H1 (cell line): ENCODE results near the gene ZNF211. TPM values are rescaled to one million over a fixed set of nuclear protein-coding genes. Genes with fewer than 3 reads are reported as not detected.
A peak's percentile ranks its signal among the peaks of the same experiment; 100 is the strongest.

Experiments used
- CTCF ChIA-PET: fragments of 300-600 bp; sonication (Branson Sonifier 250); formaldehyde crosslinking; loops from one replicate; lab custom pipeline; 2021; ENCODE audit not compliant: partially characterized antibody; lab: Charles Lee
- POLR2A ChIA-PET: fragments of 300-600 bp; sonication (Branson Sonifier 250); formaldehyde crosslinking; loops from one replicate; lab custom pipeline; 2021; ENCODE audit warnings: inconsistent platforms; ENCODE audit not compliant: partially characterized antibody; lab: Charles Lee
- DNase-seq, 2 experiments: peaks; one replicate each; pipeline versions ENCODE4 v3.0.0 to v3.0.0-alpha.2; 2010 to 2022; ENCODE audit warnings: low spot score in 2 of 2, low read depth in 1 of 2, mixed read lengths in 1 of 2
- FAIRE-seq: peaks from 2 replicates; lab custom pipeline; 2011; peaks lifted over from hg19 to GRCh38; lab: Jason Lieb, UNC
- H2AFZ ChIP-seq: 2 replicates; pipeline ENCODE4 v1.8.1; 2012; ENCODE audit warnings: low read length, inconsistent platforms
- H2AK5ac ChIP-seq: 2 replicates; pipeline ENCODE4 v1.6.1; 2013; ENCODE audit warnings: low read depth, low read length
- H2BK120ac ChIP-seq: replicated peaks from 2 replicates; pipeline ENCODE3; 2013; ENCODE audit warnings: low read depth, low read length, inconsistent platforms
- H2BK12ac ChIP-seq: 2 replicates; pipeline ENCODE4 v1.6.1; 2013; ENCODE audit warnings: low read depth, low read length
- H2BK15ac ChIP-seq: 2 replicates; pipeline ENCODE4 v1.6.1; 2013; ENCODE audit warnings: low read length
- H2BK20ac ChIP-seq: 2 replicates; pipeline ENCODE4 v1.6.1; 2013; ENCODE audit warnings: low read length
- H2BK5ac ChIP-seq: 2 replicates; pipeline ENCODE4 v1.6.1; 2013; ENCODE audit warnings: low read depth, low read length
- H3K14ac ChIP-seq: 2 replicates; pipeline ENCODE4 v1.6.1; 2013; ENCODE audit warnings: inconsistent platforms; ENCODE audit not compliant: insufficient read length
- H3K18ac ChIP-seq: 2 replicates; pipeline ENCODE4 v1.6.1; 2013; ENCODE audit warnings: low read length; ENCODE audit errors: extremely low read depth
- H3K23ac ChIP-seq: 2 replicates; pipeline ENCODE4 v1.6.1; 2013; ENCODE audit warnings: inconsistent platforms; ENCODE audit not compliant: insufficient read length
- H3K23me2 ChIP-seq: 2 replicates; pipeline ENCODE4 v1.6.1; 2013; ENCODE audit warnings: low read depth, low read length
- H3K27ac ChIP-seq: 2 replicates; pipeline ENCODE4 v1.6.1; 2011; ENCODE audit warnings: low read depth, low read length, inconsistent platforms
- H3K27me3 ChIP-seq, 4 experiments: replicated peaks in 1 of 4; 1 replicate in 1 of 4; 2 replicates in 3 of 4; pipeline versions ENCODE4 v1.6.1 to v1.8.1; 2011 to 2013; ENCODE audit warnings: low read length in 3 of 4, mild to moderate bottlenecking in 3 of 4, inconsistent platforms in 2 of 4, mixed read lengths in 2 of 4, moderate library complexity in 1 of 4; ENCODE audit not compliant: control insufficient read depth in 3 of 4, insufficient read depth in 3 of 4; ENCODE audit errors: extremely low read depth in 1 of 4
- H3K36me3 ChIP-seq, 4 experiments: 2 replicates each; pipeline versions ENCODE4 v1.6.1 to v1.8.1; 2011 to 2013; ENCODE audit warnings: mild to moderate bottlenecking in 4 of 4, low read length in 3 of 4, moderate library complexity in 2 of 4, control low read depth in 1 of 4, inconsistent platforms in 1 of 4; ENCODE audit not compliant: insufficient read depth in 4 of 4, control insufficient read depth in 2 of 4
- H3K4ac ChIP-seq: replicated peaks from 2 replicates; pipeline ENCODE3; 2013; ENCODE audit warnings: low read length, low read depth, mixed read lengths, inconsistent platforms; ENCODE audit not compliant: insufficient read length
- H3K4me1 ChIP-seq, 4 experiments: replicated peaks in 1 of 4; 1 replicate in 1 of 4; 2 replicates in 3 of 4; pipeline versions ENCODE4 v1.6.1 to v1.8.1; 2011 to 2013; ENCODE audit warnings: low read length in 3 of 4, inconsistent platforms in 2 of 4, mixed read lengths in 1 of 4; ENCODE audit not compliant: insufficient read depth in 4 of 4, control insufficient read depth in 3 of 4
- H3K4me2 ChIP-seq, 2 experiments: 2 replicates each; pipeline versions ENCODE4 v1.6.1 to v1.8.1; 2011 to 2013; ENCODE audit warnings: low read depth in 2 of 2, low read length in 2 of 2, control low read depth in 1 of 2, inconsistent platforms in 1 of 2, mild to moderate bottlenecking in 1 of 2; ENCODE audit not compliant: insufficient read depth in 1 of 2
- H3K4me3 ChIP-seq, 4 experiments: fragments of 200-600, 300-600 bp in 1 of 4; sonication (generic), shearing (Covaris generic), sonication (Bioruptor Twin) in 1 of 4; 2 replicates each; pipeline versions ENCODE4 v1.5.1 to v1.8.1; 2011 to 2016; ENCODE audit warnings: low read length in 4 of 4, low read depth in 3 of 4, control low read depth in 2 of 4, inconsistent platforms in 2 of 4, mild to moderate bottlenecking in 2 of 4, mixed read lengths in 1 of 4, moderate library complexity in 1 of 4; ENCODE audit not compliant: insufficient read depth in 2 of 4; ENCODE audit errors: extremely low read depth in 1 of 4
- H3K56ac ChIP-seq: replicated peaks from 2 replicates; pipeline ENCODE3; 2013; ENCODE audit warnings: low read depth, mild to moderate bottlenecking, mixed read lengths, low read length, inconsistent platforms; ENCODE audit not compliant: insufficient read length
- H3K79me1 ChIP-seq: 2 replicates; pipeline ENCODE4 v1.6.1; 2013; ENCODE audit warnings: low read depth, low read length, control low read depth
- H3K79me2 ChIP-seq, 2 experiments: 2 replicates each; pipeline versions ENCODE4 v1.6.1 to v1.8.1; 2012 to 2013; ENCODE audit warnings: low read length in 2 of 2, mild to moderate bottlenecking in 2 of 2, inconsistent platforms in 1 of 2; ENCODE audit not compliant: insufficient read depth in 2 of 2, control insufficient read depth in 1 of 2
- H3K9ac ChIP-seq, 4 experiments: replicated peaks in 1 of 4; 1 replicate in 1 of 4; 2 replicates in 3 of 4; pipeline versions ENCODE4 v1.6.1 to v1.8.1; 2011 to 2013; ENCODE audit warnings: low read depth in 3 of 4, low read length in 3 of 4, control low read depth in 2 of 4, mild to moderate bottlenecking in 2 of 4, moderate library complexity in 2 of 4, inconsistent platforms in 1 of 4; ENCODE audit errors: extremely low read depth in 1 of 4
- H3K9me3 ChIP-seq, 2 experiments: 2 replicates each; pipeline versions ENCODE4 v1.6.1 to v1.8.1; 2012 to 2013; ENCODE audit warnings: mild to moderate bottlenecking in 2 of 2, moderate library complexity in 2 of 2, control low read depth in 1 of 2, inconsistent platforms in 1 of 2, low read depth in 1 of 2, low read length in 1 of 2, mixed read lengths in 1 of 2; ENCODE audit not compliant: insufficient read depth in 2 of 2
- H4K20me1 ChIP-seq, 2 experiments: replicated peaks in 1 of 2; 2 replicates each; pipeline versions ENCODE3 to v1.8.1; 2011 to 2013; ENCODE audit warnings: inconsistent platforms in 2 of 2, low read length in 2 of 2, mild to moderate bottlenecking in 1 of 2; ENCODE audit not compliant: insufficient read depth in 2 of 2, control insufficient read depth in 1 of 2
- H4K5ac ChIP-seq: 2 replicates; pipeline ENCODE4 v1.6.1; 2013; ENCODE audit warnings: low read length, low read depth, mixed read lengths, inconsistent platforms; ENCODE audit not compliant: insufficient read length
- H4K8ac ChIP-seq: 2 replicates; pipeline ENCODE4 v1.8.0; 2013; ENCODE audit warnings: mild to moderate bottlenecking, moderate library complexity, low read length, inconsistent platforms; ENCODE audit not compliant: insufficient read depth; ENCODE audit errors: extremely low read depth
- H4K91ac ChIP-seq: replicated peaks from 2 replicates; pipeline ENCODE3; 2013; ENCODE audit warnings: low read length, mixed read lengths, inconsistent platforms; ENCODE audit not compliant: insufficient read length
- KDM4A ChIP-seq: IDR thresholded peaks from one replicate; pipeline ENCODE4 v1.7.1; 2012; ENCODE audit warnings: low read depth, mild to moderate bottlenecking, moderate library complexity, low read length, inconsistent platforms; ENCODE audit not compliant: severe bottlenecking
- PHF8 ChIP-seq: fragments of 200-600 bp; sonication (generic); conservative IDR thresholded peaks from 2 replicates; pipeline ENCODE4 v1.7.1; 2012; ENCODE audit warnings: low read depth, mild to moderate bottlenecking, inconsistent platforms, low read length, moderate library complexity
- TAF7 ChIP-seq: optimal IDR thresholded peaks from 2 replicates; pipeline ENCODE3; 2011; ENCODE audit warnings: low read depth, mild to moderate bottlenecking, inconsistent platforms, low read length, moderate library complexity, borderline replicate concordance
- WGBS, 2 experiments: shearing (Covaris generic) in 1 of 2; methylation state at CpG; one replicate each; pipeline versions ENCODE4 v1.1.6 to v1.1.7; 2013 to 2015; ENCODE audit warnings: low lambda C conversion rate in 2 of 2, mixed read lengths in 2 of 2, inconsistent platforms in 1 of 2, low coverage in 1 of 2, missing lambda C conversion rate in 1 of 2; ENCODE audit not compliant: insufficient replicate concordance in 2 of 2, insufficient coverage in 1 of 2, insufficient read length in 1 of 2; ENCODE audit errors: extremely low coverage in 1 of 2, missing lambda C conversion rate in 1 of 2; 5-methylcytosine and 5-hydroxymethylcytosine counted together
- long read RNA-seq, 2 experiments: library from RNA in 1 of 2; library from capped mRNA in 1 of 2; stranded (forward); transcript quantifications; one replicate each; pipeline ENCODE4 v2.0.0, GENCODE V29; 2021; ENCODE audit warnings: inconsistent platforms in 1 of 2
- polyA minus RNA-seq, 3 experiments: library from RNA; depleted of rRNA, polyadenylated mRNA; stranded (reverse); fragments of >200 nt; gene quantifications; 1 replicate in 2 of 3; 2 replicates in 1 of 3; pipeline ENCODE4 v1.2.3, GENCODE V29; 2011
- polyA plus RNA-seq, 7 experiments: library from polyadenylated mRNA; depleted of rRNA in 3 of 7; stranded (reverse) in 5 of 7; unstranded in 2 of 7; fragments of >200 nt in 5 of 7; fragments of 200-250 nt in 2 of 7; gene quantifications; 1 replicate in 5 of 7; 2 replicates in 1 of 7; 4 replicates in 1 of 7; pipeline versions ENCODE4 v1.2.1 to v1.2.3, GENCODE V29; 2011 to 2013; ENCODE audit warnings: missing spikeins in 2 of 7, mixed read lengths in 2 of 7
- total RNA-seq: library from RNA; stranded (reverse); fragmentation: NEBNext Ultra II Directional; extraction: Animal tissue kit (Norgen Biotek cat#: 25700); gene quantifications from 2 replicates; pipeline ENCODE4 v1.2.1, GENCODE V29; 2021

Gene ZNF211
- total RNA-seq (15.0 and 15.7 TPM in 2 replicates), polyA plus RNA-seq (2011; rRNA removed) (5.0 and 7.5 TPM in 2 replicates), polyA minus RNA-seq (2011; rRNA and poly(A)+ RNA removed) (14.5 and 17.9 TPM in 2 replicates)
- 9.9 TPM for polyA plus RNA-seq (2011; cell fraction: cytosol; rRNA removed)
- 10.3 TPM for polyA plus RNA-seq (2011; cell fraction: nucleus; rRNA removed)
- polyA plus RNA-seq (2012, experiment 1 of 2), result 10.1 to 16.4 TPM (median 11.5 TPM) in 4 replicates
- polyA plus RNA-seq (2012, experiment 2 of 2), result 1.1 TPM
- 9.0 TPM for polyA plus RNA-seq (2013, experiment 1 of 2)
- 8.1 TPM for polyA plus RNA-seq (2013, experiment 2 of 2)
- polyA minus RNA-seq (2011; cell fraction: cytosol; rRNA and poly(A)+ RNA removed), result 6.5 TPM
- 19.7 TPM for polyA minus RNA-seq (2011; cell fraction: nucleus; rRNA and poly(A)+ RNA removed)
- long read RNA-seq, experiment 1, partial matches to known transcripts, result 4 of 7 reads
- long read RNA-seq, experiment 1, other reads (novel, unspliced or antisense), result 3 of 7 reads
- long read RNA-seq, experiment 2, partial matches to known transcripts, result 0 of 2 reads
- long read RNA-seq, experiment 2, other reads (novel, unspliced or antisense), result 1 of 2 reads

GRCh38 chr19:57632987-57633831 lies at the start of gene ZNF211:
TSS of gene ZNF211 (plus strand) at chr19:57633168. CDS start at chr19:57633347, 179 bp downstream.
- Histone ChIP-seq H3K9ac (peak within 1 kb of the TSS; percentile 13 to 74 (median 50); a peak in 6 of 7 replicates), H2BK5ac (no peak within 1 kb of the TSS; the same call in 1 of the 2 replicates), H3K14ac (no peak within 1 kb of the TSS), H4K20me1 (no peaks in the 10 kb centered on the region), H3K79me2 (no peaks in the 10 kb centered on the region), H2AFZ (peak within 1 kb of the TSS; percentile 44; the same call in 1 of the 2 replicates), H4K5ac (no peak within 1 kb of the TSS), H3K23me2 (peaks cover 4% of the 10 kb centered on the region; the same call in 1 of the 2 replicates), H3K4ac (no peak within 1 kb of the TSS), H3K27me3 (no peaks in the 10 kb centered on the region), H3K56ac (no peak within 1 kb of the TSS), H3K4me2 (peak within 1 kb of the TSS; percentile 71 to 95), H4K91ac (no peak within 1 kb of the TSS), H3K9me3 (peaks cover 2 to 6% of the 10 kb centered on the region in 2 experiments; a peak in 2 of 4 replicates), H2BK12ac (no peak within 1 kb of the TSS), H2AK5ac (no peak within 1 kb of the TSS), H3K4me3 (peak within 1 kb of the TSS; percentile 85 to 93 (median 90)), H3K27ac (no peak within 1 kb of the TSS), H2BK15ac (0 out of 2 replicates have a peak within 1 kb of the TSS, but pooled peaks have one; percentile 53), H3K18ac (no peak within 1 kb of the TSS; the same call in 1 of the 2 replicates), H3K23ac (no peak within 1 kb of the TSS), H2BK120ac (no peak within 1 kb of the TSS), H4K8ac (peak within 1 kb of the TSS; percentile 86; the same call in 1 of the 2 replicates), H3K4me1 (peaks cover 0 to 3% (median 1%) of the 10 kb centered on the region in 4 experiments; a peak in 3 of 7 replicates), H3K79me1 (peaks cover 2% of the 10 kb centered on the region; the same call in 1 of the 2 replicates), H2BK20ac (no peak within 1 kb of the TSS), H3K36me3 (peaks cover 0 to 20% (median 5%) of the 10 kb centered on the region in 4 experiments; a peak in 5 of 8 replicates)
- CTCF ChIA-PET, result interaction anchor here (0.9 to 1.0 kb wide), 3 partner anchors 15 to 18 kb away, joined by 3 to 4 read pairs (median 4); no protein-coding TSS in a partner anchor
- DNase-seq (peak; percentile 84 to 93), FAIRE-seq (peak; percentile 85)
- POLR2A ChIA-PET, result interaction anchor here (0.6 to 3.7 kb wide), 19 partner anchors 9 to 404 kb away, joined by 3 to 17 read pairs (median 4); partner anchors contain the start of genes ZIK1, ZNF134, ZNF154 and ZNF416
- WGBS, 2 experiments, result 4% methylated on average over 45 of the region's 59 CpGs; no CpG with 5 or more reads in 1 of the 2 experiments
- TF ChIP-seq PHF8, result 0 out of 2 replicates have a peak, but pooled peaks have one; percentile 45
- no peak for TF ChIP-seq TAF7
- peak; percentile 97 for TF ChIP-seq KDM4A
